Neural cell (in vitro differentiated cells): ENCODE data around the gene TNFSF15. TPM values are rescaled to one million over a fixed set of nuclear protein-coding genes. Genes with fewer than 3 reads are reported as not detected.

Source experiments
- polyA plus RNA-seq: library from polyadenylated mRNA; depleted of rRNA; stranded (reverse); fragments of >200 nt; gene quantifications from 2 replicates; pipeline ENCODE4 v1.2.3, GENCODE V29; 2014

The TNFSF15 gene
- polyA plus RNA-seq, 1 donor from 2014 or later, result not detected

Other genes with a start within 250 kb of the TNFSF15 start
- 699 and 802 TPM in 2 replicates for gene ATP6V1G1, start 218.3 kb downstream of the TNFSF15 start, polyA plus RNA-seq
- gene TMEM268, start 194.7 kb downstream of the TNFSF15 start, polyA plus RNA-seq, result 8.5 TPM in 2 replicates
- gene TEX53, start 148.2 kb downstream of the TNFSF15 start, polyA plus RNA-seq, result not detected in 2 replicates
- gene TEX48, start 123.8 kb downstream of the TNFSF15 start, polyA plus RNA-seq, result not detected in 2 replicates
- not detected in 2 replicates for gene TNFSF8, start 124.6 kb upstream of the TNFSF15 start, polyA plus RNA-seq